ENCODE data around the gene ELMO2.

Gene ELMO2

DNA sequence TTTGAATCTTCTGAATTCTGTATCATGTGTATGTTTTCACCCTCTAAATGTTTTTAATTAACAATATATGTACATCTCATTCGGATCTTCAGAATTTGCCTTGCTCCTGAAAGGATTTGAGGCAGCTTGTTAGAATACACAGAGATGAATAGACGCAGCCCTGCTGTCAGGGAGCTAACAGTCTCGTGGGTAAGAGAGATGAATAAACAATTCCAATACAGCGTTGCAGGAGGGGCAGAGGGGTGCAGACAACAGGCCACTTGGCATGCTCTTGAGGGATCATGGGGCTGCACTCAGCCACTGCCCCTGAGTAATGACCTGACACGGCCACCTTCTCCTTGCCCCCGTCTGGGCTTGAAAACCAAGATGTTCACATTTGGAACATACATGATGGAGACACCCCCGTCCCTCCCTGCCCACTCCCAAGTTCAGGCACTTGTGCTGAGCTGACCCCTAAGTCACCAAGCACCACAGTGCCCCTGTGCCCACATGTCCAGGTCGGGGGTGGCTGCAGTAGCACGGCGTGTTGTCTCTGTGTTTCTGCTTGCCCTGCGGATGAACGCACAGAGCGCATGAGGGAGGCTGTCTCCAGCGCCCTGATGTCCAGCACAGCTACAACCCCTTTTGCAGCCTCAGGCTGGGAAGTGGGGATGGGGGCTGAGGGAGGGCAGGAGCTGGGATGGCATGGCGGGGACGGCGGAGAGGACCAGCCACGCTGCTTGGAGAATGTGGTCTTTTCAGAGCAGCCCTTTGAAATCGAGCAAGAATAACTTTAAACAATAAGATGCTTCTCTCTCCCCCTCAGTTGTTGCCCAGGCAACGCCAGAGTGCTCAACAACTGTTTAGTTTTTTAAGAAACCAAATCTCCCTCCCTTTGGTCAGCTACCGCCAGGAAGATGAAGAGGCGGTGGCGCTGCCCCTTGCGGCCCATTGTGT is 65.1 kb downstream of the ELMO2 start:
- no peak overlapping the region for H3K27ac Mint-ChIP-seq
- H3K27me3 Mint-ChIP-seq (ENCODE audit: low read depth, poor library complexity) = peaks cover 56% of the 10 kb centered on the region
- H3K4me1 Mint-ChIP-seq = peaks cover 40% of the 10 kb centered on the region
- H3K4me3 Mint-ChIP-seq = no peak overlapping the region
- DNase-seq = no peak
- H3K36me3 Mint-ChIP-seq (ENCODE audit: low read depth) = peaks cover 4% of the 10 kb centered on the region
- TF ChIP-seq, protein P1, sequence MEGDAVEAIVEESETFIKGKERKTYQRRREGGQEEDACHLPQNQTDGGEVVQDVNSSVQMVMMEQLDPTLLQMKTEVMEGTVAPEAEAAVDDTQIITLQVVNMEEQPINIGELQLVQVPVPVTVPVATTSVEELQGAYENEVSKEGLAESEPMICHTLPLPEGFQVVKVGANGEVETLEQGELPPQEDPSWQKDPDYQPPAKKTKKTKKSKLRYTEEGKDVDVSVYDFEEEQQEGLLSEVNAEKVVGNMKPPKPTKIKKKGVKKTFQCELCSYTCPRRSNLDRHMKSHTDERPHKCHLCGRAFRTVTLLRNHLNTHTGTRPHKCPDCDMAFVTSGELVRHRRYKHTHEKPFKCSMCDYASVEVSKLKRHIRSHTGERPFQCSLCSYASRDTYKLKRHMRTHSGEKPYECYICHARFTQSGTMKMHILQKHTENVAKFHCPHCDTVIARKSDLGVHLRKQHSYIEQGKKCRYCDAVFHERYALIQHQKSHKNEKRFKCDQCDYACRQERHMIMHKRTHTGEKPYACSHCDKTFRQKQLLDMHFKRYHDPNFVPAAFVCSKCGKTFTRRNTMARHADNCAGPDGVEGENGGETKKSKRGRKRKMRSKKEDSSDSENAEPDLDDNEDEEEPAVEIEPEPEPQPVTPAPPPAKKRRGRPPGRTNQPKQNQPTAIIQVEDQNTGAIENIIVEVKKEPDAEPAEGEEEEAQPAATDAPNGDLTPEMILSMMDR (IDR thresholded peaks at IDR 0.05) = no peak
- no peaks in the 10 kb centered on the region for H3K9me3 Mint-ChIP-seq

DNA sequence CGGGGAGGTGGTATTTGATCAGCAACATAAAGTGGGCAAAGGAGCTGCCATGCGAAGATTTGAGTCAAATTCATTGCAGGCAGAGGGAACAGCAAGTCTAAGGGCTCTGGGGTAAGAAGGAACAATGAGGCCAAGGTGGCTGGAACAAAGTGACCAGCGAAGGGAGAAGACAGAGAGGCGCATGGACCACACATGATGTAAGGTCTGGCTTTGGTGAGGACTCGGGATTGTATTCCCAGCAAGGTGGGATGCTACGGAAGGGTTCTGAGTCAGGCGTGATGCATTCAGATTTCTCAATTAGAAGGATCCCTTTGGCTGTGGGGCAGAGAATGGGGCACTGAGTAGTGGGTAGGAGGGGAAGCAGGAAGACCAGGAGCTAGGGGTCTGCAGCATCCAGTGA is 67.4 kb downstream of the ELMO2 start:
- peaks cover 41% of the 10 kb centered on the region for H3K4me1 Mint-ChIP-seq
- TF ChIP-seq, protein P1 (IDR thresholded peaks at IDR 0.05) = no peak
- no peak for DNase-seq
- peaks cover 50% of the 10 kb centered on the region for H3K27me3 Mint-ChIP-seq (ENCODE audit: low read depth, poor library complexity)
- no peak overlapping the region for H3K27ac Mint-ChIP-seq
- H3K4me3 Mint-ChIP-seq = no peak overlapping the region
- H3K36me3 Mint-ChIP-seq (ENCODE audit: low read depth) = no peaks in the 10 kb centered on the region
- no peaks in the 10 kb centered on the region for H3K9me3 Mint-ChIP-seq

DNA sequence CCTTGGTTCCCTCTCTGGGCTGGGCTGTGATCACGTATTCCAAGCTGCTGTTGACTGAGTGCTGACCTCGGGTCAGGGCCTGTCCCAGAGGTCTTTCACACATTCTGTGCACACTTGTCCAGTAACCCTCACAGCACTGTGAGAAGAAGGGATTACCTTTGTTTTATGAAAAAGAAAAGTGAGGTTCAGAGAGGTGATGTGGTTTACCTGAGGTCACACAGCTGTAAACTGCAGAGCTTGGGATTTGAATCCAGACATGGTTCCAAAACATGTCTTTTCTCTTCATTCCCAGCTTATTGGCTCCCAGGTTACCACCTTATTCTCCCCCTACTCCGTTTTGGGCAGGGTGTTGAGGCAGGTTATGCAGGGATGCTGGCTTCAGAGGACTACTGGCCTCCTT is 69.7 kb downstream of the ELMO2 start:
- Mint-ChIP-seq H3K27me3 (ENCODE audit: low read depth, poor library complexity) (peaks cover 44% of the 10 kb centered on the region), H3K27ac (no peak overlapping the region), H3K4me1 (peaks cover 44% of the 10 kb centered on the region), H3K9me3 (no peaks in the 10 kb centered on the region), H3K4me3 (no peak overlapping the region), H3K36me3 (ENCODE audit: low read depth) (no peaks in the 10 kb centered on the region)
- TF ChIP-seq, protein P1 (IDR thresholded peaks at IDR 0.05) = no peak
- DNase-seq = no peak

DNA sequence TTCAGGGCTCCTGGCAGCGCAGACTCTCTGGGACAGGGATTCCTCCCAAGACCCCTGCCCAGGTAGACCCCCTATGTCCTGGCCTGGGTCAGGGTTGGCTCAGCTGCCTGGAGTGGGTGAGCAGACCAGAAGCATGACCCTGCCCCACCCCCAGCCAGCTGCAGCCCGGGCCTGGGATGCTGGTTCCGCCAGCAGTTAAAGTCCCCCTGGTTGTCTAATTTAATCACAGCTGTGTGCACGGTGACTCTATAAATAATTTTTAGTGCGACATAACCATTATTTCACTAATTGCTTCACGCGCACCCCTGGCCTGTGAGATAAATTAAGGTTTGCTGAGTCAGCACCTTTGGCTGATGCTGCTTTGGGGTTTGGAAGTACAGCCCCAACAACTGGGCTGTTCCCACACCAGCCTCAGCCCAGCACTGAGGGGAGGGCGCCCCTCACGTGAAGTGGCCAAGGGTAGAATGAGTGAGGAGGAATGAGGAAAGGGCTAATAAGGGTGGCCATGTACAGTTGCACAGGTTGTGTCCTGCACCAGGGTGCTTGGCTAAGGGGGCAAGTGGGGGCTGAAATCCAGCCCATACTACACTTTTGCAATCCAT is 72.0 kb downstream of the ELMO2 start:
- Mint-ChIP-seq H3K27ac (no peak overlapping the region), H3K4me1 (peaks cover 49% of the 10 kb centered on the region), H3K27me3 (ENCODE audit: low read depth, poor library complexity) (peaks cover 24% of the 10 kb centered on the region), H3K9me3 (no peaks in the 10 kb centered on the region), H3K36me3 (ENCODE audit: low read depth) (no peaks in the 10 kb centered on the region), H3K4me3 (no peak overlapping the region)
- no peak for DNase-seq
- TF ChIP-seq, protein P1 (IDR thresholded peaks at IDR 0.05) = no peak

DNA sequence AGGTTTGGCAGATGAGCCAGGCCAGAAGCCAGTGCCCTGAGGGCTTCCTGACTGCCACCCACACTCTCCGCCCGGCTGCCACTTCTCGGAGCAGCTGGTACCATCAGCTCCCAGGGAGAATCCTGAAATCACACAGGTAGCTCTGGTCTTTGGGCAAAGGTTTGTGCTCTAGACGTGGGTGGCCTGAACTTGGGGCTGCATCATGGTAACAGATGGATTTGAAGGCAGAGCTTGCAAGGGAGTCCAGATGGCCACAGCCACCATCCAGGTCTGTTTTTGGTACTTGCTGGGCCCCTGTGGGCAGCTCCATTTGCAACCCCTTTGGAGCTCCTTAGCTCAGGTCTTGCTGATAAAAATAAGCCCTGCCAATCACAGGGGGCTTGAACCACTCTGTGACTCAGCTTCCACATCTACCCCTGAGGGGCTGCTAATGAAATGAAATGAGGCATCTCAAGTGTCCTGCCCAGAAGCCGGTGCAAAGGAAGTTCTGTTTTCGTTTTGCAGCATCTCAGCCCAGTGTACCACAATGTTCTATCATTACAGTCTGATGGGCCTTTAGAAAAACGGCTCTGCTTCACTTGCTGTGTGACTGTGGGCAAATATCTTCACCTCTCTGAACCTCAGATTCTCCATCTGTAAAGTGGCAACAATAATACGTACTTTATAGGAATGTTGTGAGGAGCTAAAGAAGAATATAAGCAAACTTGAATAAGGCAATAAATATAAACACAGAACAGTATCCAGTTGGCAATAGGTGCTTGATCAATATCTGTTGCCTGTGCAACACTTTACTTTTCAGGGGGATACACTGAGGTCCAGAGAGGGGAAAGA is 73.0 kb downstream of the ELMO2 start:
- no peak overlapping the region for H3K4me3 Mint-ChIP-seq
- H3K27me3 Mint-ChIP-seq (ENCODE audit: low read depth, poor library complexity) = peaks cover 15% of the 10 kb centered on the region
- H3K9me3 Mint-ChIP-seq = no peaks in the 10 kb centered on the region
- no peaks in the 10 kb centered on the region for H3K36me3 Mint-ChIP-seq (ENCODE audit: low read depth)
- H3K27ac Mint-ChIP-seq = no peak overlapping the region
- DNase-seq = no peak
- TF ChIP-seq, protein P1 (IDR thresholded peaks at IDR 0.05) = no peak
- H3K4me1 Mint-ChIP-seq = peaks cover 54% of the 10 kb centered on the region

Measured in nephron progenitor cell (in vitro differentiated cells).